Fibroblast of the aortic adventitia (primary cell): ENCODE results near the gene PGAP6. TPM values are rescaled to one million over a fixed set of nuclear protein-coding genes. Genes with fewer than 3 reads are reported as not detected.
A peak's percentile ranks its signal among the peaks of the same experiment; 100 is the strongest.

Experiments
- DNase-seq: peaks from one replicate; pipeline ENCODE4 v3.0.0-alpha.2; 2010; ENCODE audit warnings: low read depth
- H3K4me3 ChIP-seq: 2 replicates; pipeline ENCODE4 v1.5.1; 2011; ENCODE audit warnings: low read depth, mild to moderate bottlenecking, control low read depth, low read length, moderate library complexity
- CTCF ChIP-seq: IDR thresholded peaks from 2 replicates; pipeline ENCODE4 v1.5.1; 2011; ENCODE audit warnings: mild to moderate bottlenecking, low read length, control low read depth, inconsistent platforms; ENCODE audit not compliant: insufficient read depth
- total RNA-seq: library from RNA; depleted of rRNA; stranded (reverse); fragments of >200 nt; gene quantifications from 2 replicates; pipeline ENCODE4 v1.2.3, GENCODE V29; 2012; ENCODE audit warnings: low replicate concordance

PGAP6 gene
- total RNA-seq, 1 donor, result 51.2 TPM

GRCh38 chr16:369275-369865 lies 12.4 kb downstream of the PGAP6 start:
- DNase-seq, result no peak
- TF ChIP-seq CTCF, result no peak
- peak overlapping the region; percentile 59 for H3K4me3 ChIP-seq

- TF ChIP-seq CTCF, result no peak
- DNase-seq, result no peak
- no peak overlapping the region for H3K4me3 ChIP-seq
Observed at GRCh38 chr16:368388-369158, 13.2 kb downstream of the PGAP6 start.

- no peak for TF ChIP-seq CTCF
- H3K4me3 ChIP-seq, result no peak overlapping the region
- no peak for DNase-seq
Observed at GRCh38 chr16:367333-367903, 14.4 kb downstream of the PGAP6 start.

- no peak overlapping the region for H3K4me3 ChIP-seq
- no peak for TF ChIP-seq CTCF
- no peak for DNase-seq
Observed at GRCh38 chr16:366476-366875, 15.3 kb downstream of the PGAP6 start.

- no peak overlapping the region for H3K4me3 ChIP-seq
- no peak for TF ChIP-seq CTCF
- DNase-seq, result no peak
Observed at GRCh38 chr16:364595-365491, 16.9 kb downstream of the PGAP6 start.

- DNase-seq, result no peak
- no peak overlapping the region for H3K4me3 ChIP-seq
- TF ChIP-seq CTCF, result no peak
Observed at GRCh38 chr16:363766-364490, 17.9 kb downstream of the PGAP6 start.
